Measurements from ENCODE around the gene FOXO3. TPM values are rescaled to one million over a fixed set of nuclear protein-coding genes. Genes with fewer than 3 reads are reported as not detected.
A peak's percentile ranks its signal among the peaks of the same experiment; 100 is the strongest.

Gene FOXO3
- total and polyA plus RNA-seq, 9 donors: 33.4 to 94.8 (median 70.0) TPM

DNA sequence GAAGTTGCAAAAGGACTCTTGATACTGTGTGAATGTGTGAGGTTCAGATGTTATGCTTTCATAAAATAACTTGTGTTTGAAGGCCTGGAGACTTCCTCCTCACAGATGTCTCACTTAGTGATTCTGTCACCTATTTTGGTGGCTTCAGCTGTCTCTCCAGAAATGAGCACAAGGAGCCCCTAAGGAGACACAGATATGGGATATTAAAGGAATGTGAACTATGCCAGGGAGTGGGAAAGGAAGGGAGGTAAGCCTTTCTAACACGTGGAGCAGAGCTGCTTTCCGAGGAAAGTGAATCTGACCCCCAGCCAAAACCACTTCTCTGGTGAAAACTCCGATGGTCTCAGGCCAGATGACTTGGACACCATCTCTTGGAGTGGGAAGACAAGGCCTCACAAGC is 10.5 kb upstream of the FOXO3 start:
- WGBS, 3 donors: 35 to 50% (median 40%) methylated on average over 3 of the region's 3 CpGs
- no peaks in the 10 kb centered on the region for H3K27me3 ChIP-seq
- peaks cover 3% of the 10 kb centered on the region for H3K4me1 ChIP-seq (ENCODE audit: insufficient read depth)
- H3K36me3 ChIP-seq: no peaks in the 10 kb centered on the region
- H3K9me3 ChIP-seq: no peaks in the 10 kb centered on the region
- no peak overlapping the region for H3K4me3 ChIP-seq
- DNase-seq: no peak
- TF ChIP-seq POLR2A (IDR thresholded peaks at IDR 0.05): no peak
- TF ChIP-seq, protein P1, sequence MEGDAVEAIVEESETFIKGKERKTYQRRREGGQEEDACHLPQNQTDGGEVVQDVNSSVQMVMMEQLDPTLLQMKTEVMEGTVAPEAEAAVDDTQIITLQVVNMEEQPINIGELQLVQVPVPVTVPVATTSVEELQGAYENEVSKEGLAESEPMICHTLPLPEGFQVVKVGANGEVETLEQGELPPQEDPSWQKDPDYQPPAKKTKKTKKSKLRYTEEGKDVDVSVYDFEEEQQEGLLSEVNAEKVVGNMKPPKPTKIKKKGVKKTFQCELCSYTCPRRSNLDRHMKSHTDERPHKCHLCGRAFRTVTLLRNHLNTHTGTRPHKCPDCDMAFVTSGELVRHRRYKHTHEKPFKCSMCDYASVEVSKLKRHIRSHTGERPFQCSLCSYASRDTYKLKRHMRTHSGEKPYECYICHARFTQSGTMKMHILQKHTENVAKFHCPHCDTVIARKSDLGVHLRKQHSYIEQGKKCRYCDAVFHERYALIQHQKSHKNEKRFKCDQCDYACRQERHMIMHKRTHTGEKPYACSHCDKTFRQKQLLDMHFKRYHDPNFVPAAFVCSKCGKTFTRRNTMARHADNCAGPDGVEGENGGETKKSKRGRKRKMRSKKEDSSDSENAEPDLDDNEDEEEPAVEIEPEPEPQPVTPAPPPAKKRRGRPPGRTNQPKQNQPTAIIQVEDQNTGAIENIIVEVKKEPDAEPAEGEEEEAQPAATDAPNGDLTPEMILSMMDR (IDR thresholded peaks at IDR 0.05): no peak
- TF ChIP-seq EP300 (IDR thresholded peaks at IDR 0.05): no peak
- H3K27ac ChIP-seq: no peak overlapping the region
- intact Hi-C loops (cut with DNase I): no loop called here

DNA sequence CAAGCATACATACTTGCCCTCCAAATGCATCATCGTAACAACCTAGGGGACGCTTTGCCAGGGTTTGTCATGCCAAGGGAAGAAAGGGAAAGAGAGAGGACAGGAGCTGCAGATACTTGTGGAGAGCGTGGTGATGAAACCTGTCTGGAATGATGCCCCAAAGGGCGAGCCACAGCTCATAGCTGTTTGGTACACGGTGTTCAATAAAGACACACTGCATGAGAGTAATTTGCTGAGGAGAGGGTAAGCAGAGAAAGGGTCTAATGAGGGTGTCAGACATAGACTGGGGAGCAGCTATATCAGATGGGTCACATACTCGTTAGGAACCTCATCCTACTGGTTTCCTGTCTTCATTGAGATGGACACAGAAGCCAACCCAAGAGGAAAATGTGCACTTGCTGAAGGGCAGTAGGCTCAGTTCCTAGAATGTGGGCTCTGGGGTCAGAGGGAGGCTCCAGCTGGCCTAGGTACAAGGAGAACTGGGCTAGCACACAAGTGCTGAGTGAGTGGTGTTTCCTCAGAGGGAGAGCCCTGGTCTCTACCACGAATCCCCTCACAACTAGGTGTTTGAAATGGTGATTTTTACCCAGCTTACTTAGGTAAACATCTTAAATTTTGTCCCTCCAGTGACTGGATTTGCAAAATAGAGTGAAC is 5.2 kb upstream of the FOXO3 start:
- intact Hi-C loops (cut with DNase I): loop anchor here in 1 of 4 donors (5.0 kb wide), 1 partner anchor 282 kb away; no protein-coding TSS in a partner anchor
- no peak overlapping the region for H3K4me3 ChIP-seq
- WGBS, 3 donors: 83 to 94% (median 93%) methylated on average over 7 of the region's 7 CpGs
- peaks cover 6% of the 10 kb centered on the region for H3K4me1 ChIP-seq (ENCODE audit: insufficient read depth)
- TF ChIP-seq POLR2A (IDR thresholded peaks at IDR 0.05) (no peak), EP300 (IDR thresholded peaks at IDR 0.05) (no peak)
- no peak for DNase-seq
- no peaks in the 10 kb centered on the region for H3K27me3 ChIP-seq
- H3K36me3 ChIP-seq: no peaks in the 10 kb centered on the region
- H3K27ac ChIP-seq: peak overlapping the region in 1 of 2 donors; percentile 99
- no peaks in the 10 kb centered on the region for H3K9me3 ChIP-seq

DNA sequence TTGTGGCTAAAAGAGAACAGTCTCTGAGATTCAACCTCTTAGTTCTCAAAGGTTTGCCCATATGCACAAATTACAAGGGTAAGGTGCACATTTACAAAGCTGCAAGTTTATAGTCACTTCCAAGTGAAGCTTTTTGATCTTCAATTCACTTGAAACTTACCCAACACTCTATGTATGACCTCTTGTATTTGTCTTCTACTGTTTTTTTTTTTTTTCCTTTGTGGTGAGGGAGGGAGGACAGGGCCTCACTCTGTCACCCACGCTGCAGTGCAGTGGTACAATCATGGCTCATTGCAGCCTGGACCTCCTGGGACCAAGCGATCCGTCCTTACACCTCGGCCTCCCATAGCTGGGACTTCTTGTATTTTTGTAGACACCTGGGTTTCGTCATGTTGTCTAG is 4.5 kb upstream of the FOXO3 start:
- TF ChIP-seq EP300 (IDR thresholded peaks at IDR 0.05) (no peak), POLR2A (IDR thresholded peaks at IDR 0.05) (no peak)
- no peak for DNase-seq
- intact Hi-C loops (cut with DNase I): loop anchor here in 1 of 4 donors (5.0 kb wide), 1 partner anchor 281 kb away; no protein-coding TSS in a partner anchor
- no peaks in the 10 kb centered on the region for H3K36me3 ChIP-seq
- no peak overlapping the region for H3K4me3 ChIP-seq
- no peaks in the 10 kb centered on the region for H3K9me3 ChIP-seq
- no peaks in the 10 kb centered on the region for H3K27me3 ChIP-seq
- peak overlapping the region in 1 of 2 donors; percentile 99 for H3K27ac ChIP-seq
- peaks cover 6% of the 10 kb centered on the region for H3K4me1 ChIP-seq (ENCODE audit: insufficient read depth)
- 91 to 99% (median 96%) methylated on average over 5 of the region's 5 CpGs for WGBS, 3 donors

DNA sequence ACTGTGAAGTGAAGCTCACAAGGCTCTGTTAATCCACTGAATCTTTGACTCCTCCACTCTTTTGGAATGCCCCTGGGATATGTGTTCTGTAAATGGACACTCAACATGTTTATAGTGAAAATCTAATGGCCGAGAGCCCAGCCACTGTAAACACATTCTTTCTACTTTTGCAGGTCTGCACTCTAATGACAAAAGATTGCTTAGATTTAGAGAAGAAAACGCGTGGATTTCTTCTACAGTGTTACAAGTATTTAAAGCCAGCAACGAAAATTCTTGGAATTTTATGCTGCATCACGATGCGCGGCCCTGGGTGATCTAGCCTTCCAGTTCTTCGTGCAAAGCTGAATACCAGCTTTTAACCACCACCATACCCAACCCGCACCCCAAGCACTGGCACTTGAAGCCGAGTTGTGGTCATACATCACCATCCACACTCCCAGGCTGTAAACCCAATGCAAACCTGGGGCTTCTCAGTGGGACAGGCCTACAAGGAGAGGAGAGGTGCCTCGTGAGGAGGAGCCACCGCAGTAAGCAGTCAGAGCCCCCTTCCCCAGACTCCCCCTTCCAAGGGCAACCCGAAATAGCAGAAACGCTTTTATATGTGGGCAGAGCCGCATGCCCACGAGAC is 3.7 kb upstream of the FOXO3 start:
- intact Hi-C loops (cut with DNase I): loop anchor here in 1 of 4 donors (5.0 kb wide), 1 partner anchor 280 kb away; no protein-coding TSS in a partner anchor
- no peaks in the 10 kb centered on the region for H3K9me3 ChIP-seq
- peak overlapping the region; percentile 93 to 99 for H3K27ac ChIP-seq
- TF ChIP-seq, protein P1 (IDR thresholded peaks at IDR 0.05): no peak
- TF ChIP-seq POLR2A (IDR thresholded peaks at IDR 0.05) (no peak), EP300 (IDR thresholded peaks at IDR 0.05) (no peak)
- H3K4me1 ChIP-seq (ENCODE audit: insufficient read depth): peaks cover 5% of the 10 kb centered on the region
- WGBS, 3 donors: 10 to 20% (median 12%) methylated on average over 16 of the region's 16 CpGs
- H3K36me3 ChIP-seq: no peaks in the 10 kb centered on the region
- no peaks in the 10 kb centered on the region for H3K27me3 ChIP-seq
- peak in 3 of 5 donors; percentile 38 to 56 (median 46) for DNase-seq
- peak overlapping the region; percentile 81 for H3K4me3 ChIP-seq

DNA sequence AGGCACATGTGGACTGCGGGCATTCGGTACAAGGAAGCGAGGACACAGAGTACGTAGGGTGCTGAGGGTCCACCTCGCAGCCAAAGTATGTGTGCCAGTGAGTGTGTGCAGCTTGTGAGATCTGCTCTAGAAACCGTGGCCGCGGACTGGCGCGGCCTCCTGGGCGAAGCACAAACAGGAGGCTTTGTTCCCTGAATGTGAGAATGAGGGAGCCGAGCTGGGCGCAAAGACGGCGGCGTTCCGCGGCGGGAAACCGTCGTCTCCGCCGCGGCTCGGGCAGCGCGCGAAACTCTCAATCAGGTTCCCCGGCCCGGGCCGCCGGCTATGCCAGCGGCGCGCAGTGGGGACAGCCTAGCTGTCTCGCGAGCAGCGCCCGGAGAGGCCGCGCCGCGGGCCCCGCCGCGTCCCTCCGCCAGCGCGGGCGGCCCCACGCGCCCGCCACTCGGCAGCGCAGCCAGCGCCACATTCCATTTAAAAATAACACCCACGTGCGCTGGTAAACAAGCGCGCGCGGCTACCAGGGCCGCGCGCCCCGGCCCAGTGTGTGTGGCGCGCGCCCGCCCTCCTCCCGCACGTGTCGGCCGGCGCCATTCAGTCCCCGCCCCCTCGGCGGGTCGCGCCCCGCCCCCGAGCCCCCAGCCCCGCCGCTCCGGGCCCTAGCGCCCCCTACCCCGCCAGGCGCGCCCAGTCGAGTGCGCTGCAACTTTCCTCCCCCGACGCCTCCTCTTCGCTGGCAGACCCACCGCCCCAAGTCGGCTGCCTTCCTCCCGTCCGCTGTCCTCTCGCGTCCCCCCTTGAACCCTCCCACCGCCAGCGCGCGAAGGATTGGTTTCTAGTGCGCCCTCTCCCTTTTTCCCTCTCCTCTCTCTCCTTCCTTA is 3.0 kb upstream of the FOXO3 start:
- Histone ChIP-seq H3K9me3 (no peaks in the 10 kb centered on the region), H3K4me1 (ENCODE audit: insufficient read depth) (peaks cover 3% of the 10 kb centered on the region), H3K27ac (peak overlapping the region; percentile 93 to 99), H3K27me3 (no peaks in the 10 kb centered on the region), H3K4me3 (peak overlapping the region; percentile 81), H3K36me3 (no peaks in the 10 kb centered on the region)
- peak; percentile 80 to 89 (median 87) for DNase-seq
- intact Hi-C loops (cut with DNase I): loop anchor here in 1 of 4 donors (5.0 kb wide), 1 partner anchor 280 kb away; no protein-coding TSS in a partner anchor
- WGBS, 3 donors: 0 to 1% (median 1%) methylated on average over 53 to 105 of the region's 105 CpGs
- TF ChIP-seq EP300 (IDR thresholded peaks at IDR 0.05): no peak
- TF ChIP-seq POLR2A (IDR thresholded peaks at IDR 0.05): no peak
- TF ChIP-seq, protein P1 (IDR thresholded peaks at IDR 0.05): peak in 1 of 3 donors; percentile 24
